Measurements from ENCODE around the gene SH2D3A.

SH2D3A gene

DNA sequence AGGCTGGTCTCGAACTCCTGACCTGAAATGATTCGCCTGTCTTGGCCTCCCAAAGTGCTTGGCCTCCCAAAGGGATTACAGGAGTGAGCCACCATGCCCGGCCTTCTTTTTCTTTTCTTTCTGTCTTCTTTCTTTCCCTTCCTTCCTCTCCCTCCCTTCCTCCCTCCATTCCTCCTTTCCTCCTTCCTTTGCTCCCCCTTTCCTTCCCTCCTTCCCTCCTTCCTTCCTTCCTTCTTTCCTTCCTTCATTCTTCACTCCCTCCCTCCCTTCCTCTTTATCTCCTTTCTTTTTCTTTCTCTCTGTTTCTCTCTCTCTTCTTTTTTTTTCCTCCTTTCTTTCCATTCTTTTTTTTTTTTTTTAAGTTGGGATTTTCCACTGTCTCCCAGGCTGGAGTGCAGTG lies 58.9 kb downstream of the SH2D3A start:
- DNase-seq (ENCODE audit: low read depth, low spot score): no peak

- DNase-seq (ENCODE audit: low read depth, low spot score): no peak
Measured at GRCh38 chr19:6707658-6708018, 59.6 kb downstream of the SH2D3A start.

GRCh38 chr19:6707011-6707657 lies 60.1 kb downstream of the SH2D3A start:
- no peak for DNase-seq (ENCODE audit: low read depth, low spot score)

DNA sequence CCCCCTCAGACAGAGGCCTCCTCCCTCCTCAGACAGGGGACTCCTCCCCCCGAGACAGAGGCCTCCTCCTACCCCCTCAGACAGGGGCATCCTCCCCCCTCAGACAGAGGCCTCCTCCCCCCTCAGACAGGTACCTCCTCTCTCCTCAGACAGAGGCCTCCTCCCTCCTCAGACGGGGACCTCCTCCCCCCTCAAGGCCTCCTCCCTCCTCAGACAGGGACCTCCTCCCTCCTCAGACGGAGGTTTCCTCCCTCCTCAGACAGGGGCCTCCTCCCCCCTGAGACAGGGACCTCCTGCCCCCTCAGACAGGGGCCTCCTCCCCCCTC lies 60.6 kb downstream of the SH2D3A start:
- no peak for DNase-seq (ENCODE audit: low read depth, low spot score)

DNA sequence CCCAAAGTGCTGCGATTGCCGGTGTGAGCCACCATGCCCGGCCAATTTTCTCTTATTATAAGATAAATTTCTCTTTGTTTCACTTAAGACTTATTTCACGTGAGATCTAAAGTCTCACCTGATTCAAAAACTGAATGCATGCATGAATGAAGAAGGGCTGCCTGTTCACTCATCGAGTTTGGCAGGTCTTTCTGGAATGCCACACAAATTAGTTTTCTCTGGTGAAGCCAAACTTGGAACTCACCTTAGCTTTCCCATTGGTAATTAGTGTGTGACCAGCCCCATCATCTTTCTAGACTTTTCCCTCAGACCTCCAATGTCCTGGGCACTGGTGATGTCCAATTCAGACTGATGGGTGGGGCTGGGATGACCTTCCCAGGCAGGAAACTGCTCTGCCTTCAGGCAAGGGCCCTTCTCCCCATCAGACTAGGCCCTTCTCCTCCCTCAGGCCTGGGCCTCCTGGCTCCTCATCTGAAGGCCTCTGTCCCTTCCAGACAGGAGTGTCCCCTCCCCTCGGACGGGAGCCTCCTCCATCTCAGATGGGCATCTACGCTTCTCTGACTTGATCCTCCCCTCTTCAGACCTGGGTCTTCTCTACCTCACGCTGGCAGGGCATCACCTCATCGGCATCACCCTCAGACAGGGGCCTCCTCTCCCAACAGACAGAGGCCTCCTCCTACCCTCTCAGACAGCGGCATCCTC lies 61.2 kb downstream of the SH2D3A start:
- DNase-seq (ENCODE audit: low read depth, low spot score): no peak
